ENCODE results near the gene TMEM182.

The TMEM182 gene

GRCh38 chr2:102803041-102803896 lies 41.4 kb downstream of the TMEM182 start:
- FAIRE-seq = no peak

- no peak for FAIRE-seq
Measured at GRCh38 chr2:102803897-102804217, 42.0 kb downstream of the TMEM182 start.

- peak; percentile 88 for FAIRE-seq
Measured at GRCh38 chr2:102806250-102806837, 44.5 kb downstream of the TMEM182 start.

GRCh38 chr2:102809291-102810189 lies 47.7 kb downstream of the TMEM182 start:
- no peak for FAIRE-seq

- no peak for FAIRE-seq
Measured at GRCh38 chr2:102815285-102815684, 53.5 kb downstream of the TMEM182 start.

GRCh38 chr2:102826904-102827303 lies 65.1 kb downstream of the TMEM182 start:
- no peak for FAIRE-seq

GRCh38 chr2:102832789-102833188 lies 71.0 kb downstream of the TMEM182 start:
- FAIRE-seq = no peak

- no peak for FAIRE-seq
Measured at GRCh38 chr2:102834523-102835273, 72.9 kb downstream of the TMEM182 start.

GRCh38 chr2:102837626-102838198 lies 75.9 kb downstream of the TMEM182 start:
- no peak for FAIRE-seq

- FAIRE-seq = peak; percentile 19
Measured at GRCh38 chr2:102839668-102840388, 78.0 kb downstream of the TMEM182 start.

GRCh38 chr2:102841107-102841840 lies 79.4 kb downstream of the TMEM182 start:
- no peak for FAIRE-seq

- no peak for FAIRE-seq
Measured at GRCh38 chr2:102843764-102844443, 82.1 kb downstream of the TMEM182 start.

GRCh38 chr2:102844911-102845310 lies 83.1 kb downstream of the TMEM182 start:
- FAIRE-seq = no peak

- FAIRE-seq = no peak
Measured at GRCh38 chr2:102848366-102848839, 86.6 kb downstream of the TMEM182 start.

GRCh38 chr2:102850888-102851287 lies 89.1 kb downstream of the TMEM182 start:
- FAIRE-seq = no peak

GRCh38 chr2:102852867-102853266 lies 91.0 kb downstream of the TMEM182 start:
- FAIRE-seq = no peak
